ENCODE data around the gene NUP85. TPM values are rescaled to one million over a fixed set of nuclear protein-coding genes. Genes with fewer than 3 reads are reported as not detected.

Gene NUP85
- total RNA-seq, 1 donor from 2014 or later: 61.1 TPM

- TF ChIP-seq CTCF (IDR thresholded peaks at IDR 0.05): no peak
- H3K27ac Mint-ChIP-seq (ENCODE audit: unreplicated experiment): no peak overlapping the region
- no peaks in the 10 kb centered on the region for H3K9me3 Mint-ChIP-seq (ENCODE audit: unreplicated experiment)
- no peak overlapping the region for H3K4me3 Mint-ChIP-seq (ENCODE audit: unreplicated experiment)
- peaks cover 34% of the 10 kb centered on the region for H3K36me3 Mint-ChIP-seq (ENCODE audit: unreplicated experiment)
- H3K27me3 Mint-ChIP-seq (ENCODE audit: unreplicated experiment): no peaks in the 10 kb centered on the region
- no peak for DNase-seq (ENCODE audit: extremely low spot score, unreplicated experiment)
- peaks cover 2% of the 10 kb centered on the region for H3K4me1 Mint-ChIP-seq (ENCODE audit: unreplicated experiment)
Observed at GRCh38 chr17:75241143-75241430, 35.6 kb downstream of the NUP85 start.

GRCh38 chr17:75241502-75241901, 36.0 kb downstream of the NUP85 start:
- H3K36me3 Mint-ChIP-seq (ENCODE audit: unreplicated experiment): peaks cover 32% of the 10 kb centered on the region
- no peak for TF ChIP-seq CTCF (IDR thresholded peaks at IDR 0.05)
- H3K27ac Mint-ChIP-seq (ENCODE audit: unreplicated experiment): no peak overlapping the region
- H3K4me3 Mint-ChIP-seq (ENCODE audit: unreplicated experiment): no peak overlapping the region
- no peaks in the 10 kb centered on the region for H3K27me3 Mint-ChIP-seq (ENCODE audit: unreplicated experiment)
- peaks cover 2% of the 10 kb centered on the region for H3K4me1 Mint-ChIP-seq (ENCODE audit: unreplicated experiment)
- no peak for DNase-seq (ENCODE audit: extremely low spot score, unreplicated experiment)
- no peaks in the 10 kb centered on the region for H3K9me3 Mint-ChIP-seq (ENCODE audit: unreplicated experiment)

- Mint-ChIP-seq H3K27ac (ENCODE audit: unreplicated experiment) (no peak overlapping the region), H3K27me3 (ENCODE audit: unreplicated experiment) (no peaks in the 10 kb centered on the region), H3K4me1 (ENCODE audit: unreplicated experiment) (peaks cover 2% of the 10 kb centered on the region), H3K4me3 (ENCODE audit: unreplicated experiment) (no peak overlapping the region), H3K9me3 (ENCODE audit: unreplicated experiment) (no peaks in the 10 kb centered on the region), H3K36me3 (ENCODE audit: unreplicated experiment) (peaks cover 33% of the 10 kb centered on the region)
- no peak for TF ChIP-seq CTCF (IDR thresholded peaks at IDR 0.05)
- no peak for DNase-seq (ENCODE audit: extremely low spot score, unreplicated experiment)
Observed at GRCh38 chr17:75241996-75242460, 36.5 kb downstream of the NUP85 start.

- Mint-ChIP-seq H3K36me3 (ENCODE audit: unreplicated experiment) (peaks cover 31% of the 10 kb centered on the region), H3K9me3 (ENCODE audit: unreplicated experiment) (no peaks in the 10 kb centered on the region), H3K4me3 (ENCODE audit: unreplicated experiment) (no peak overlapping the region), H3K27ac (ENCODE audit: unreplicated experiment) (no peak overlapping the region), H3K4me1 (ENCODE audit: unreplicated experiment) (peaks cover 2% of the 10 kb centered on the region), H3K27me3 (ENCODE audit: unreplicated experiment) (no peaks in the 10 kb centered on the region)
- no peak for DNase-seq (ENCODE audit: extremely low spot score, unreplicated experiment)
- TF ChIP-seq CTCF (IDR thresholded peaks at IDR 0.05): no peak
Observed at GRCh38 chr17:75242461-75243042, 37.1 kb downstream of the NUP85 start.

- DNase-seq (ENCODE audit: extremely low spot score, unreplicated experiment): no peak
- no peaks in the 10 kb centered on the region for H3K9me3 Mint-ChIP-seq (ENCODE audit: unreplicated experiment)
- H3K4me1 Mint-ChIP-seq (ENCODE audit: unreplicated experiment): peaks cover under 1% of the 10 kb centered on the region
- TF ChIP-seq CTCF (IDR thresholded peaks at IDR 0.05): no peak
- peaks cover 25% of the 10 kb centered on the region for H3K36me3 Mint-ChIP-seq (ENCODE audit: unreplicated experiment)
- H3K4me3 Mint-ChIP-seq (ENCODE audit: unreplicated experiment): no peak overlapping the region
- H3K27me3 Mint-ChIP-seq (ENCODE audit: unreplicated experiment): no peaks in the 10 kb centered on the region
- no peak overlapping the region for H3K27ac Mint-ChIP-seq (ENCODE audit: unreplicated experiment)
Observed at GRCh38 chr17:75244133-75244866, 38.8 kb downstream of the NUP85 start.
